HG03139 (cell line): Measurements from ENCODE around the gene OSBPL5.

Experiments
- ATAC-seq: cut with Tn5 transposase; IDR thresholded peaks from one replicate; pipeline ENCODE4 v1.9.1; 2021; ENCODE audit not compliant: unreplicated experiment

The OSBPL5 gene, protein sequence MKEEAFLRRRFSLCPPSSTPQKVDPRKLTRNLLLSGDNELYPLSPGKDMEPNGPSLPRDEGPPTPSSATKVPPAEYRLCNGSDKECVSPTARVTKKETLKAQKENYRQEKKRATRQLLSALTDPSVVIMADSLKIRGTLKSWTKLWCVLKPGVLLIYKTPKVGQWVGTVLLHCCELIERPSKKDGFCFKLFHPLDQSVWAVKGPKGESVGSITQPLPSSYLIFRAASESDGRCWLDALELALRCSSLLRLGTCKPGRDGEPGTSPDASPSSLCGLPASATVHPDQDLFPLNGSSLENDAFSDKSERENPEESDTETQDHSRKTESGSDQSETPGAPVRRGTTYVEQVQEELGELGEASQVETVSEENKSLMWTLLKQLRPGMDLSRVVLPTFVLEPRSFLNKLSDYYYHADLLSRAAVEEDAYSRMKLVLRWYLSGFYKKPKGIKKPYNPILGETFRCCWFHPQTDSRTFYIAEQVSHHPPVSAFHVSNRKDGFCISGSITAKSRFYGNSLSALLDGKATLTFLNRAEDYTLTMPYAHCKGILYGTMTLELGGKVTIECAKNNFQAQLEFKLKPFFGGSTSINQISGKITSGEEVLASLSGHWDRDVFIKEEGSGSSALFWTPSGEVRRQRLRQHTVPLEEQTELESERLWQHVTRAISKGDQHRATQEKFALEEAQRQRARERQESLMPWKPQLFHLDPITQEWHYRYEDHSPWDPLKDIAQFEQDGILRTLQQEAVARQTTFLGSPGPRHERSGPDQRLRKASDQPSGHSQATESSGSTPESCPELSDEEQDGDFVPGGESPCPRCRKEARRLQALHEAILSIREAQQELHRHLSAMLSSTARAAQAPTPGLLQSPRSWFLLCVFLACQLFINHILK

DNA sequence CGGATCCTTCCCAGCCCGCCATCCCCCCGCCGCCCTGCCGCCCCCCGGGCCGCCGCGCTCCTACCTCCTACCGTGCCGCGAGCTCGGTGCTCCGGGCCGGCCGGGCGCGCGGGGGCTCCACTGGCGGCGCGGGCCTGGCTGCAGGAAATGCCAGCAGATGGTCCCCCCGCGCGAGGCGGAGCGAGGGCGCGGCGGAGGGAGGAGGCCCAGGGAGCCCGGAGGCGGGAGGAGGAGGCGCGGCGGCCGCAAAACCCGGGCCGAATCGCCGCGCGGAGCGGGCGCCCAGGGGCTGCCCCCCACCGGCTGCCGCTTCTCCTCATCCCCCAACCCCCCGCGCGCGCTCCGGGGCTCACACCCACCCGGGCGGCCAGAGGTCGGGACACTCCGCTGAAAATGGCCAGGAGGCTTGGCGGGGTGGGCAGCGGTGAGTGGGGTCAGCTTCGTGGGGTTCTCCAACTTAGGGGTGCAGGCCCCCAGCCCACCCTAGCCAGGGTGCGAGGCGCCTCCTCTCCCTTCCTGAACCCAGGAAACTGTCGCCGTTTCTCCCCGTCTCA, at the start of gene OSBPL5:
TSS of gene OSBPL5 (minus strand) at position 159 of the 554 bp plus-strand sequence. CDS start 36,162 bp downstream, outside the sequence.
- ATAC-seq, result no peak

DNA sequence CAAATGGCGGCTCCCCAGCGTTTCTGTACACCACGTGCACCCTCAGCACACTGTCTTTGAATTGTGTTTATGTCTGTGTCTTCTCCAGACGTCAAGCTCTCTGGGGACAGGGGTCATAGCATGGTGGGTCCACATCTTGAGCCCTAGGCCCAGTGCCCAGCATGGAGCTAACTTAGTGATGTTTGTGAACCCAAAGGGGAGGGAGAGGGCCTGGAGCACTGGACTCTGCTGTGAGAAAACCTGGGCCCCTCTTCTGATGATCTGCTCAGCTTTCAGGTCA, 49.2 kb upstream of the OSBPL5 start:
- ATAC-seq, result no peak

DNA sequence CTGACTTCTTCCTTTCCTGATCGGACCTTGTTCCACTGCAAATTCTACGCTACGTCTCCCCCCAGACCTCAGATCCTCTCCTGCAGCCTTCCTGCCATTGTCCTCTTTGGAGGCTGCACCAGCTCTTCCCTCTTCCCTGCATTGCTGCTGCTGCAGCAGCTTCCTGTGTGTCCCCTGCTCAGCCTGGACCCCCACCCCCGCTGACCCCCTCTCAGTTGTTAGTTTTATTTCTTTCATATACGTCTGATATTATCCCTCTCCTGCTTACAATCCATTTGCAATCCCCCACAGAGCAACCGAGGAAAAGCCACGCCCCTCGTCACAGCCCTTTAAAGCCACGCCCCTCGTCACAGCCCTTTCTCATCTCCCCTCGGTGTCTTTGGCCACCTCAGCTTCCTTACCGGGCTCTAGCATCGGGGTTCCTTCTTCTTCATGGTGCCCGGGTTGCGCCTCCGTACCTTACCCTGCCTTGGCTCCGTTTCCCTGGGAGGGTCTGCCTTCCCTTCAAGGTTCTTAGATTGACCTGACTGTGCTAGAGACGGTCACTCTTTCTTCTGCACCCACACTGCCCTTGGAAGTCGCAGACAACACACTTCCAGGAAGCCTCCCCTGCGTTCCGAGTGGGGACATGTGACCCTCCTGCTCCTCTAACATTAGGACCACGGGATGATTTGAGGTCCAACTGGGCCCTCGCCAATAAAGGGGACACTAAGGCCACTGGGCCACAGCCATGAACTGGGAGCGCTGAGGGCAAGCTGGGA, 48.7 kb upstream of the OSBPL5 start:
- ATAC-seq, result no peak

DNA sequence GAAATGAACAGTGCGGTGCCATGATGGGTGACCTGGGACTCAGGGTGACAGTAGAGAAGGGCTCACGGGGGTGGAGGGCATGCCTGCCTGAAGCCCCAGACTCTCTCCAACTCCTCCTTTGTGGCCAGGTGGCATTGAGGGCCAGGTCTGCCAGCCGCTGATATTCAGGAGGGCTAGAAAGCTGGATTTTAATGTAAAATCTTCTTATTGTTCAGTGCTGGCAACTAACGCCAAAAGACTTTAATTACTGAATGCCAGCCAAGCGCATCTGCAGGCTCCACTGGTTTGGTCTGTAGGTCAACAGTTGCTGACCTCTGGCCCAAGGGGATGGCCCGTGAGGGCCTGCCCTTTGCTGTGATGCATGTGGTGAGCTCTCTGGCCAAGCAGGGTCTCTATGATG, 43.2 kb upstream of the OSBPL5 start:
- no peak for ATAC-seq

DNA sequence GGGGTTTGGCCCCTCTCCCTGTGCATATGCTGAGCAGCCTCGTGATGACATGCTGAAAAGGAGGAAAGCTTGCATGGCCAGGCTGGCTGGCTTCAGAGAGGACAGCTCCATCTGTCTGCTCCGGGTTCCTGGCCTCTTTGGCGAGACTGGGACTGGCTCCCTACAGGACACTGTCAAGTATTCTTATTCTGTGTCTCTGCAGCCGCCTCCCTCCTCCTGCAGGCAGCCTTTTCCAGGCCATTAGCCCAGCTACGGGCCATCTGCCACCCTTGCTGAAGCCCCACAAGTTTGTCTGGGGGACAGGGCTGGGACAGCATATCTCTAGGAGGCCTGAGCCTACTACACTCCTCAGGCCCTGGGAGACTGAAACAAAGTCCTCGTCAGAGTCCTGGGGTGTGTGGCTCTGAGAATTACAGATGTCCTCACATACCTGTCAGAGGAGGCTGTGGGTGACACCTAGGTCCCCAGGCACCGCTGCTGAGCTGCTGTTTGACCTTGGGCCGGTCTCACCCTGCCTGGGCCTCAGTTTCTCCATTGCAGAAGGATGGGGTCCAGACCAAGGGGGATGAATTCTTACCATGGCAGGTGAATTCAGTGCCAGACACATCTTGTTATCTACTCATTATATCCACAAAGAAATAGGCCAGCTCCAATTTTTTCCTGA, 42.5 kb upstream of the OSBPL5 start:
- ATAC-seq, result no peak

DNA sequence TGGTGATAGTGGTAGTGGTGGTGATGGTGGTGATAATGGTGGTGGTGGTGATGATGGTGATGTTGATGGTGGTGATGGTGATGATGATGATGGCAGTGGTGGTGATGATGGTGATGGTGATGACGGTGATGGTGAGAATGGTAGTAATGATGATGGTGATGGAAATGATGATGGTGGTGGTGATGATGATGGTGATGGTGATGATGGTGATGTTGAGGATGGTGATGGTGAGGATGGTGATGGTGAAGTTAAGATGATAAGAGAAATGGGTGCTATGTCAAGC, 41.8 kb upstream of the OSBPL5 start:
- ATAC-seq, result no peak

DNA sequence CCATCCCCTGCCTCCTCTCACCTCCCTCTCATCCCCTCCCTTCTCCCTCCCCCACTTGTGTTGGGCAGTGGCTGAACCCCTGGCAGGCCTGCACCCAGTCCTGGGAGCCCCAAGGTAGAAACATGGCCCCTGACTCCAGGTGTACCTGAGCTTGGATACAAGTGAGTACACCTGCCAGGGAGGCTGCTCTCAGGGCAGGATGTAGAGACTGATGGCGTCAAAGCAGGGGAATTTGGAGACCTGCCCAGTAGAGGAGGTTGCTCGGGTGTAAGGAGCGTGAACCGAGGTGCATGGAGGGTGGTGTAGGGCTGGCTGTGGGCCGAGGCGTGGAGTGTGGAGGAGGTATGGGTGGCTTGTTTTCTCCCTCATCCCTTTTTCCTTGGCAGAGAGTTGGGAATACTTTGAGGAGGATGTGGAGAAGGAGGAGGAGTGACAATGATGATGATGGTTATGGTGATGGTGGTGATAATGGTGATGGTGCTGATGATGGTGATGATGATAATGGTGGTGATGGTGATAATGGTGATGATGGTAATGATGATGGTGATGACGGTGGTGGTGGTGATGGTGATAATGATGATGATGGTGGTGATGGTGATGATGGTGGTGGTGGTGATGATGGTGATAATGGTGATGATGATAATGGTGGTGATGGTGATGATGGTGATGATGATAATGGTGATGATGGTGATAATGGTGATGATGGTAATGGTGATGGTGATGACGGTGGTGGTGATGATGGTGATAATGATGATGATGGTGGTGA, 41.2 kb upstream of the OSBPL5 start:
- no peak for ATAC-seq

DNA sequence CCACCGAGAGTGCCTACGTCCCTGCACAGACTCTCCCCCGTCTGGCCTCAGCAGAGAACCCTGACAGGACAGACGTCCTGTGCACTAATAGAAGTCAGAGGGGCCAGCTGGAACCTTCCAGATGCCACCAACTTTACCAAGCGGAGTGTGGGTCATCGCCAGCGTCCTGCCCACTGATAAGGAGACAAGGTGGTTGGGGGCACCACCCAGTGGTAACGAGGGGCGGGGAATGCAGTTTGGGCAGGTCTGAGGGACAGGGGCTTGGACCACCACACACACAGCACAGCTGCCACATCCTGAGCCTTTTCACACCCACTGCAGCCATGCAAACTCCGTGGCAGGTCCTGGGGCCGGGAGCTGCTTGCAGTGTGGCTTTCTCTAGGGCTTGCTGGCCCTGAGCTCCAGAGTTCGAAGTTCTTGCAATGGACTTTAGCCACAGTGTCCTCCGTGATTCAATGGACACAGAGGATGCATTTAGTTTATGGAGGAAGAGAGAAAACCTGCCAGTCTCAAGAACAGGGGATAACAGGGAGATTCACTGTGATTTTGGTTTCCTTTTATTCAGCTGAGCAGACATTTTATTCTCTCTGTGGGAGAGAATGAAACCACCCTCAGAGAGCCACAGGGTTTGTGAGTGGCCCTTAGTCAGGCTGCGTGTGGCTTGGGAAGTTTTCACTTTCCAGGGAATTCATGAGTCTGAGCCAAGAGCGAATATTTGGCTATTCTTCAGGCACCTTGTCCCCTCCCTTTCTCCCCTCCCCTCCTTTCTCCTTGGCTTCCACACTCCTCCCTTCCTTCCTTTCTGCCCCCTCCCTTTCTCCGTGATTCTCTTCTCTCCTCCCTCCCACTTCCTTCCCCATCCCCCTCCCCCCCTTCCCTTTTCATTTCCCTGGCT, 40.4 kb upstream of the OSBPL5 start:
- no peak for ATAC-seq

DNA sequence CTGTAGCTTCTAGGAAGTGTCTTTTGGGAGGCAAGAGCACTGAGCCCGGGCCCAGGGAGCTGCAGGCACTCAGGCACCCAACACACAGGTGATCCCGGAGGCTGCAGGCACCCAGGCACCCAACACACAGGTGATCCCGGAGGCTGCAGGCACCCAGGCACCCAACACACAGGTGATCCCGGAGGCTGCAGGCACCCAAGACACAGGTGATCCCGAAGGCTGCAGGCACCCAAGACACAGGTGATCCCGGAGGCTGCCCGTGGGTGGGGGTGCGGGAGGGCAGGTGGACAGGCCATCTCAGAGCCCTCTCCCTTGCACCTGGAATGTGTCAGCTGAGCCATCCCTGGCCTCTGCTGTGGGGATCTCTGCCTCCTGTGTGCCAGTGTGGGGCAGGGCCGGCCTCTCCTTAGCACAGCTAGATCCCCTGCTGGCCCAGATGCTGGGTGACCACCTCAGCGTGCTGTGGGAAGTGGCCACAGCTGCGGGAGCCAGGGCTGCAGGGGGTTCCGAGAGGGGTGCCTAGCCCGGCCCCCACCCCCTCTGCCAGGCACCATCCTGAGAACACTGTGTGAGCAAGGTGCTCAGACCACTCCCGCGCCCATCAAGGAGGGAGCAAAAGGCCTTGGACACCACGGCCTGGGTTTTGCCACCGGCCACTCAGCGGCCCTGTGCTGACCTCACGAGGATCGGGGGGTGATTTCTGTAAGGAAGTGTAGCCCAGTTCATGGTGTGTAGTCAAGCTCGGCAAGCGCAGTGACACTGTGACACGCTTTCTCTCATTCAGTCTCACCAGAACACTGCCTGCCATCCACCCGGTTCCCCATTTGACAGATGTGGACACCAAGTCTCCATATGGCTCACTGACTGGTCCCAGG, 39.3 kb upstream of the OSBPL5 start:
- no peak for ATAC-seq

DNA sequence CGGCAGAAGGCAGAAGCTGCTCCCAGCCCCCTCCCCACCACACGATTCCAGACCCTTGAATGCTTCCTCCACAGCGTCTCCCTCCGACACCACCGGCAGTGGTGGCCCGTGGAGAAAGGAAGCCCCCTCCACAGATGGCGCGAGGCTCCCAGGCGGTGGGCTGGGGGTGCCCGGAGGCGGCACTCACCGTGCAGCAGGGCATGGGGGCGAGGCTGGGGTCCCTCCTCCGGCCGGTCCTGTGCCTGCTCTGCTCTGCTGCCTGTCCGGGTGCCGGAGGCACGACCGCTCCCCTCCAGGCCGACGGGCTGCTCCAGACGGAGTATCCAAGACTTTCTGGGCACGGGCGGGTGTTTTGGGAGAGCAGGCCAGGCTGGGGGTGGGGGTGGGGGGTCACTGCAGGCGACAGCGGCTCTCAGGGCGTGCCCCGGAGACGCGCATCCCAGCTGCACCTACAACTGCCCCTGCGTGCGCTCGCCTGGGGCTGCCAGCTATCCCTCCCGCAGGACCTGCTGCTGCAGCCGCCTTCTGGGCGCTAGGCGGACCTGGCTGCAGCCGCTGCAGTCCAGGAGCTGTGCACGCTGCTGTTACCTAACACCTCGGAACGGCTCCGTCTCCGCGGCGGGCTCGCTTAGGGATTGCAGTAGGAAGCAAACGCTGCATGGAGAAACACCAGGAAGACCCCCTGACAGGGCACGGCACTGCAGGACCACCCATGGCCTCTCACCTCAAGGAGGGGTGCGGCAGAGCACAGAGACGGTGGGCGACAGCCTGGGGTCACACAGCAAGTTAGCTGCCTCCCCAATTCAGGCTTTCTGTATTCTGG, 38.3 kb upstream of the OSBPL5 start:
- ATAC-seq, result no peak

DNA sequence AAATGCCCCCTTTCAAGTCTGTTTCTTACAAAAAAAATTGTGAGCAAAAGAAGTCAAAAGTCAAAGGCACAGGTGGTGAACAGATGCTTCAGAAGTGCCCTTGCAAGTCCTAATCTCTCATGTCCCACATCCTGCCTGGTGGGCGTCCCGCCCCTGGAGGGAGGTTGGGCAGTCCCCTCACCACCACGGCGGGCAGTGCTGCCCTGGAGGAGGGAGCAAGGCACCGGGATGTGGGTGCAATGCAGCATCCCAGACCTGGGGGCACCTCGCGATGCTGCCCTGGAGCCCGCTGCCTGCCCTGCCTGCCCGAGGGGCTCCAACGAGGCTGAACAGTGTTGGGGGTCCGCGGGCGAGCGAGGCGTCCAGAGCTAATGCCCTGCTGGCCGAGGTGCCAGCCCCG, 37.6 kb upstream of the OSBPL5 start:
- ATAC-seq, result no peak

DNA sequence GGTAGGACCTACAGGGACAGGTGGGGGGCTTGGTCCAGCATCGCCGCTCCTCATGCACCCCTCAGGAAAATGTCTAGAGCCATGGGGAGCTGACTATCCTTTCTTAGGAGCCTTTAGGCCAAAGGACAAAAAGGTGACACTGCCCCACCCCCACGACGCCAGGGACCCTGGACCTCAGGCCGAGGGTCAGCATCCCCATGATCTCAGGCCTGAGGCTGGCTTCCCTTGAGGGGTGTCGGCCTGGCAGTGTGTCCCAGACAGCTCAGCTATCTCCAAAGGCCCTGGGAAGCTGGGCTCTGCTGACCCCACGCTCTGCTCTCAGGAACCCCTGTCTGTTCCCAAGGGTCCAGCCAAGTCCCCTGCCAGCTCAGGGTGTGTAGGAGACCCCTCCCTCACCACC, 37.2 kb upstream of the OSBPL5 start:
- no peak for ATAC-seq

DNA sequence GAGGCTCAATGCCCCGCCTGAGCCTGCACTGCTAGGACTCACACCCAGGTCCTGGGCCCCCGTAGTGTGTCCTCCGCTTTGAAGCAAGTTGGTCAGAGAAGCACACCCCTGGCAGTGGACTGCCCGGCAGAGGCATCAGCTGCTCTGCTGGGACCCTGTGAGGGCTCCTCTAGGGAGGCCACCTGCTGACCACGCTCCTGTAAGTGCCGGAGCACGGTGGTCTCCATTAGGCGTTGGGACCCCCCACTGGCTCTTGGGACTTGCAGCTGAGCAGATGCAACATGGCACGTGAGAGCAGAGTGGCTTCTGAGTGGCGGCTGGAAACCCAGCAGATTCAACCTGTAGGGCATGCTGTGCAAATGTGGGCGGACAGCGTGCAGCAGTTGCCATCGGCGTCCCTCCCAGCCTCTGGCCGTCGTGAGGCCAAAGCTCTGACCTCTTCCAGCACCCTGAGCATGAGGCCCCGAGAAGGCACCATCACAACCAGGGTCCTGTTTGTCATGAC, 36.6 kb upstream of the OSBPL5 start:
- no peak for ATAC-seq

DNA sequence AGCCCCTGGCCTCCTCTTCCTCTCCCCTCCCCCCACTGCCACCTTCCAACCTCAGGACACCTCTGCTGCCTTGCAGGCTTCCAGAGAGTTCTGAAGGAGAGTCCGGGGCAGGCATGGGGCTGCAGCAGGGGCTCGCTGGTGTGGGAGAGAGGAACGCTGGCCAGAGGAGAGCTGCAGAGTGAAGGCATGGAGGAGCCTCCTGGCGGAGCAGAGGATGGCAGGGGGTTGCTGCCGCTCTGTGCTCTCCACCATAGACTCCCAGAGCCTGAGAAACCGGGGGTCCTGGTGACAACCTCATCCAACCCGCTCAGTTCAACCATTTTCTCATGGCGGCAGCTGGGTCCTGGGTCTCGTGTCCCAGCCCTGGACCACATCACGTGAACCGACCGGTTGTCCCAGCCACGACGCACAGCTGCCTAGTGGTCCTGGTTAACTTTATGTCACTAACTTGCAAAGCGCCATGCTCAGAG, 36.0 kb upstream of the OSBPL5 start:
- ATAC-seq, result no peak

DNA sequence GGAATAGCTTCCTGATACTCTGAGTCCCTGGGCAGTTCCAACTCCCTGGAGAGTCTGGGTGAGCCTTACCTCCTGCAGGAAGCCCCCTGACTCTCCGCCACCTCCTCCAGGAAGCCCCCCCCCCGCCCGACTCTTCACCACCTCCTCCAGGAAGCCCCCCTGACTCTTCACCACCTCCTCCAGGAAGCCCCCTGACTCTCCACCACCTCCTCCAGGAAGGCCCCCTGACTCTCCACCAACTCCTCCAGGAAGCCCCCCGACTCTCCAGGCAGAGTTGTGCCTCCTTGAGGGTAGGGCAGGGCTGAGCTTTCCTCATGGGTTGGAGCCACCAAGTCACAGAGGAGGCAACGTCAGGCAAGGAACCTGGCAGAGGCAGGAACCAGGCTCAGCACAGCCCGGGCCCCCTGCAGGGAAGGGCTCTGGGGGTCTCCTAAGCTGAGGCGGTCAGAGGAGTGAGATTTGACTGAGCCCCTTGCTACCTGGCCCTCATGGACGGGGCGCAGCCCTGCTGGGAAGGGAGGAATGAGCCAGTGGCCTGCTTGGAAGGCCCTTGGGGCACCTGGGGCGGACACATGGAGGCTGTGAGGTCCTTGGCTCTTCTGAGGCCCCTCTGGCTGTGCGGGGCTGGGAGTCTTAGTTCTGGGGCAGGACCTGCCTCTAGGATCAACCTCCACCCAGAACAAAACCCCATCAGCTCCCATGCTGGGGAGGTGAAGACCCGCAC, 35.4 kb upstream of the OSBPL5 start:
- ATAC-seq, result no peak

DNA sequence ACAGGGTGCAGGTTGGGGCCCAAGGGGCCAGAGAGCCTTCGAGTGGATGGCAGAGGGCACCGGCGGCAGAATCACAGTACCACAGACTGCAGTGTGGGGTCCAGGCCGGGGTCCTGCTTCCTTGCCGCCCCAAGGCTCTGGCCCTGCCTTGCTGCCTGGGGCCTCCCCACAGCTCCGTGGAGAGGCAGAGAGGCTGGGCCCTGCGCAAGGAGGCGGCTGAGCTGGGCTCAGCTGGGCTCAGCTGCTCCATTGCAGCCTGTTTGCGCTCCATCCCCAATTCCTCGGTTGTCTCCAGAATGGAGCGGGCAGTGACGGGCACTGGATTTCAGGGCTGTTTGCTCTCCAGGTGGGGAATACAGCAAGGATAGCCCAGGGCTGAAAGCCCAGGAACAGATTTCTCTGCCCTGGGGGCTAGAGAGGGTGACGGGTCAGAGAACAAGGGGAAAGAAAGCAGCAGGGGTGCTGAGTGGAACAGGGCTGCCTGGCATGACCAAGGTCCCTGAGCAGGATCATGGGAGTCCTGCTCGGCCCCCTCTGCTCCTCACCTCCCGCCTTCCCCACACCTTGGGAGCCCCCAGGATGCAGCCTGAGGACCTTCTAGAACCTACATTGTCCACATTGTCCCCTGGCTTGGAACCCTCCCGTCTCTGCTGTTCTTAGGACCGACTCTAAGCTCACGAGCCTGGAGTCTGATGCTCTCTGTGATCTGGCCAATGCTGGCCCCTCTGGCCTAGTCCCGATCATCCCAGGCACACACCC, 34.6 kb upstream of the OSBPL5 start:
- ATAC-seq, result no peak
